Uterus (tissue), 4 donors: ENCODE measurements around the gene LIX1. TPM values are rescaled to one million over a fixed set of nuclear protein-coding genes. Genes with fewer than 3 reads are reported as not detected.
"Not testable (repeated sequence)": the region's sequence is repeated elsewhere in the genome, so short reads cannot be mapped to it uniquely, and the experiment has no call there.

Source experiments
- DNase-seq, 2 donors: peaks; one replicate each; pipeline ENCODE4 v3.0.0-alpha.2; 2019 to 2020
- H3K27ac ChIP-seq, 2 donors: fragments of 200-600 bp; sonication (generic); 1 replicate in 1 of 2; 2 replicates in 1 of 2; pipeline ENCODE4 v1.5.1; 2016 to 2018
- H3K27me3 ChIP-seq, 2 donors: fragments of 200-600 bp; sonication (generic); one replicate each; pipeline ENCODE4 v1.5.1; 2018 to 2019; ENCODE audit warnings: control low read depth in 1 of 2
- H3K36me3 ChIP-seq, 2 donors: fragments of 200-600 bp; sonication (generic); one replicate each; pipeline ENCODE4 v1.5.1; 2019; ENCODE audit warnings: control low read depth in 1 of 2
- H3K4me1 ChIP-seq, 2 donors: fragments of 200-600 bp; sonication (generic); one replicate each; pipeline ENCODE4 v1.5.1; 2018 to 2019; ENCODE audit warnings: control low read depth in 1 of 2
- H3K4me3 ChIP-seq, 2 donors: fragments of 200-600 bp; sonication (generic); 1 replicate in 1 of 2; 2 replicates in 1 of 2; pipeline ENCODE4 v1.5.1; 2018 to 2019; ENCODE audit warnings: mild to moderate bottlenecking in 1 of 2
- H3K9me3 ChIP-seq, 2 donors: fragments of 200-600 bp; sonication (generic); one replicate each; pipeline ENCODE4 v1.5.1; 2019; ENCODE audit warnings: control low read depth in 1 of 2
- CTCF ChIP-seq, 4 experiments: fragments of 200-600 bp in 2 of 4; fragments of 450-650 bp in 2 of 4; sonication (generic) in 2 of 4; IDR thresholded peaks; one replicate each; pipeline ENCODE4 v1.5.1; 2016 to 2019; ENCODE audit warnings: antibody characterized with exemption in 4 of 4, mild to moderate bottlenecking in 2 of 4, moderate library complexity in 1 of 4
- POLR2A ChIP-seq, 2 donors: fragments of 450-650 bp; IDR thresholded peaks; one replicate each; pipeline ENCODE4 v1.6.1; 2016; ENCODE audit warnings: antibody characterized with exemption in 2 of 2, mild to moderate bottlenecking in 1 of 2, moderate library complexity in 1 of 2
- intact Hi-C: fragments of 100-400 bp; cut with DNase I; formaldehyde crosslinking; loops from one replicate; pipeline ENCODE4 v1.15.1; 2023; ENCODE audit warnings: low total_unique reads
- total RNA-seq, 4 donors: library from RNA; depleted of rRNA in 3 of 4; stranded (reverse); fragments of >200 nt in 3 of 4; gene quantifications; one replicate each; pipeline versions ENCODE4 v1.1.0 to v1.2.4, GENCODE V29; 2014 to 2023
- donor health status: DM: yes; HTN: yes; CAD: no.

The LIX1 gene
- total RNA-seq, 4 donors from 2014 or later, result 3.9 TPM; not detected in 3

- Histone ChIP-seq H3K36me3 (no peaks in the 10 kb centered on the region), H3K4me1 (no peaks in the 10 kb centered on the region), H3K9me3 (no peaks in the 10 kb centered on the region), H3K27ac (no peak overlapping the region), H3K27me3 (no peaks in the 10 kb centered on the region), H3K4me3 (no peak overlapping the region)
- DNase-seq, result no peak
- TF ChIP-seq CTCF (IDR thresholded peaks at IDR 0.05) (no peak), POLR2A (IDR thresholded peaks at IDR 0.05) (no peak)
- intact Hi-C loops, result no loop called here
These were observed 53.6 kb downstream of the LIX1 start for GRCh38 chr5:97088774-97089148.

DNA sequence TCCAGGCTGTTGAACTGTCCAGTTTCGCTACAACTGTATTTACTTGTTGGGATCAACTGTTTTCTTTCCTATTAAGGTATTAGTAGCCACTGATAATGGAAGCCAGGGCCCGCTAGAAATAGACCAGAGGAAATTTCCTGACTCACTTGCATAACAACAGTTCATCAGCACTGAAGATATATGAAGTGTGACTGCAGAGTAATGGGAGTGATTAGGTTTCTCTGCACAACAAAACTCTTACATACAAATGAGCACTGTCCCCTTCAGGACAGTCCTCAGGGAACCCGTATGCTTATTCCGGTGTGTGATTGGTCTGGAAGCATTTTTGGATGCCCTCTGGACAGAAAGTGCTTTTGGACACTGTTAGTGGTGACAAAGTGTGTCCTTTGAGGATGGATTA lies 55.3 kb downstream of the LIX1 start:
- Histone ChIP-seq H3K9me3 (no peaks in the 10 kb centered on the region), H3K4me3 (no peak overlapping the region), H3K36me3 (no peaks in the 10 kb centered on the region), H3K27ac (no peak overlapping the region), H3K27me3 (no peaks in the 10 kb centered on the region), H3K4me1 (no peaks in the 10 kb centered on the region)
- intact Hi-C loops, result no loop called here
- DNase-seq, result no peak
- no peak for TF ChIP-seq CTCF (IDR thresholded peaks at IDR 0.05)

DNA sequence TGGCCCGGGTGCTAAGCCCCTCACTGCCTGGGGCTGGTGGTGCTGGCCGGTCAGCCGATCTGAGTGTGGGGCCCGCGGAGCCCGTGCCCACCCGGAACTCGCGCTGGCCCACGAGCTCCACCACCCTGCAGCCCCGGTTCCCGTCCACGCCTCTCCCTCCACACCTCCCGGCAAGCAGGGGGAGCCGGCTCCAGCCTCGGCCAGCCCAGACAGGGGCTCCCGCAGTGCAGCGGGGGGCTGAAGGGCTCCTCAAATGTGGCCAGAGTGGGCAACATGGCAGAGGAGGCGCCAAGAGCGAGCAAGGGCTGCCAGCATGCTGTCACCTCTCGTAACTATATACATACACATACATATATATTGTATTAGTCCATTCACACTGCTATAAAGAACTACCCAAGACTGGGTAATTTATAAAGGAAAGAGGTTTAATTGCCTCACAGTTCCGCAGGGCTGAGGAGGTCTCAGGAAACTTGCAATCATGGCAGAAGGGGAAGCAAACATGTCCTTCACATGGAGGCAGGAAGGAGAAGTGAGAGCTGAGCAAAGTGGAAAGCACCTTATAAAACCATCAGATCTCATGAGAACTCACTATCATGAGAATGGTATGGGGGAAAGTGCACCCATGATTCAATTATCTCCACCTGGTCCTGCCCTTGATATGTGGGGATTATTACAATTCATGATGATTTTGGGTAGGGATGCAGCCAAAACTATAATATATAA lies 56.8 kb downstream of the LIX1 start:
- no peaks in the 10 kb centered on the region for H3K36me3 ChIP-seq
- intact Hi-C loops, result no loop called here
- H3K4me1 ChIP-seq, result no peaks in the 10 kb centered on the region
- no peaks in the 10 kb centered on the region for H3K9me3 ChIP-seq
- no peaks in the 10 kb centered on the region for H3K27me3 ChIP-seq
- no peak for DNase-seq
- H3K27ac ChIP-seq, result no peak overlapping the region
- H3K4me3 ChIP-seq, result no peak overlapping the region
- TF ChIP-seq CTCF (IDR thresholded peaks at IDR 0.05) (no peak), POLR2A (IDR thresholded peaks at IDR 0.05) (no peak)

- DNase-seq, intact Hi-C loops: not testable (repeated sequence)
These were observed 57.5 kb downstream of the LIX1 start for GRCh38 chr5:97084782-97085458.

GRCh38 chr5:97078958-97079743 lies 63.3 kb downstream of the LIX1 start:
- no peak for TF ChIP-seq CTCF (IDR thresholded peaks at IDR 0.05)
- TF ChIP-seq POLR2A (IDR thresholded peaks at IDR 0.05), result no peak
- Histone ChIP-seq H3K36me3 (no peaks in the 10 kb centered on the region), H3K9me3 (no peaks in the 10 kb centered on the region), H3K4me1 (no peaks in the 10 kb centered on the region), H3K4me3 (no peak overlapping the region), H3K27me3 (no peaks in the 10 kb centered on the region), H3K27ac (no peak overlapping the region)
- intact Hi-C loops, result no loop called here
- DNase-seq, result no peak

More at GRCh38 chr5:97084782-97085458, 57.5 kb downstream of the LIX1 start:
- H3K4me1 ChIP-seq, H3K27ac ChIP-seq, H3K9me3 ChIP-seq, H3K36me3 ChIP-seq, H3K4me3 ChIP-seq, H3K27me3 ChIP-seq: not testable (repeated sequence)
